ENCODE data around the gene OTUD5.
"Not testable (repeated sequence)": the region's sequence is repeated elsewhere in the genome, so short reads cannot be mapped to it uniquely, and the experiment has no call there.

The OTUD5 gene

GRCh38 chrX:48905090-48905790 lies 52.2 kb downstream of the OTUD5 start:
- no peak for DNase-seq

DNA sequence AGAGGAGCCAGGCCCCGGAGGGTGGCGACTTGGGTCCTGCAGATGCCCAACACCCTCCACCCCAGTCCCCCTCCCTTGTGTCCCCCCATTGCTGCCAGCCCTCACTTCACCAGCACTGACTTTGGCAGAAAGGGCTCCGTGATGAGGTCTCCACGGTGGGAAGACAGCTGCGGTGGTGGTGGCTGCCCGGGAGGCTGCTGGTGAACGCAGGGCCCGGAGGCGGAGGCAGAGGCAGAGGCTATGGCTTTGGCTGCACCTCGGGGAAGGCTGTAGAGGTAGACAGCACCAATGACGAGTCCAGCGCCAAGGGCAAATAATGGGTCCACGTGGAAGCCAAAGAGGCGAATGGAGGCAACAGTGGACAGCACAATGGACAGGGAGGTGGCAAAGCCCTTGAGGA lies 52.8 kb downstream of the OTUD5 start:
- DNase-seq = no peak

GRCh38 chrX:48904180-48904579 lies 53.2 kb downstream of the OTUD5 start:
- no peak for DNase-seq

- no peak for DNase-seq
Observed at GRCh38 chrX:48903290-48903689, 54.1 kb downstream of the OTUD5 start.

DNA sequence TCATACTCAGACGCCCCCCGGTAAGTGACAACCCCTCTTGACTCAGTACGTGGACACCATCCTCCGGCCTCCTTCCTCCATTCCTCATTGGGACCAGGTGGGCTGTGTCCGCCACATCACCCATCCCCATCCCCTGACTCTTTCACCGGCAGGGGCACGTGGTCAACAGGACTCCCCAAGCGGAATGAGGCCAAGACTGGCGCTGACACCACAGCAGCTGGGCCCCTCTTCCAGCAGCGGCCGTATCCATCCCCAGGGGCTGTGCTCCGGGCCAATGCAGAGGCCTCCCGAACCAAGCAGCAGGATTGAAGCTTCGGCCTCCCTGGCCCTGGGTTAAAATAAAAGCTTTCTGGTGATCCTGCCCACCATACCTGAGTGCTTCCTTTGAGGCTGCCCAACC lies 54.6 kb downstream of the OTUD5 start:
- DNase-seq = no peak

DNA sequence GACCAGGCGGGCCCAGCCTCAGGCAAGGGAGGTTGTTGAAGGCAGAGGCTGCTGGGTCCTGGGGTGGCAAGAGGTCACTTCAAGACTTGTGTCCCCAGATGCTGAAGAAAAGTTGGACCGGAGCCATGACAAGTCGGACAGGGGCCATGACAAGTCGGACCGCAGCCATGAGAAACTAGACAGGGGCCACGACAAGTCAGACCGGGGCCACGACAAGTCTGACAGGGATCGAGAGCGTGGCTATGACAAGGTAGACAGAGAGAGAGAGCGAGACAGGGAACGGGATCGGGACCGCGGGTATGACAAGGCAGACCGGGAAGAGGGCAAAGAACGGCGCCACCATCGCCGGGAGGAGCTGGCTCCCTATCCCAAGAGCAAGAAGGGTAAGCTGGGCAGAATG lies 55.3 kb downstream of the OTUD5 start:
- no peak for DNase-seq

DNA sequence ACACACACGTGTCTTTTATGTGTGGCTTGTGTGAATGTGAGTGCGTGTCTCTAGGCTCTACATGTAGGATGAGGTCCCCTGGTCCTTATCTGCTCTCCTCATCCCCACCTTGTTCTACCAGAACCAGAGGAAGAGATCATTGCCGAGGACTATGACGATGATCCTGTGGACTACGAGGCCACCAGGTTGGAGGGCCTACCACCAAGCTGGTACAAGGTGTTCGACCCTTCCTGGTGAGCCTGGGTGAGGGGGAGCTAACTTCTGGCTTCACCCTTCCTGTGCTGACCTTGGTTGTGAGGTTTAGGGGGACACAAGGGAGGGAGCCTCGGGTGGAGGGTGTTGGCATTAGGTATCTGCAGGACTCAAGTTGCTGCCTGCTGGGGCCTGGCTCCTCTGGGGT lies 56.3 kb downstream of the OTUD5 start:
- no peak for DNase-seq

GRCh38 chrX:48899078-48899410 lies 58.4 kb downstream of the OTUD5 start:
- no peak for DNase-seq

- peak; percentile 94 for DNase-seq
Observed at GRCh38 chrX:48897625-48898306, 59.6 kb downstream of the OTUD5 start, which contains the start of the genes PQBP1 and TIMM17B. Gene PQBP1, plus strand, starts transcription at chrX:48897930. Its CDS starts 580 bp downstream, at chrX:48898510. Gene TIMM17B, minus strand, starts transcription at chrX:48897768. Its CDS starts 19 bp downstream, at chrX:48897749.

DNA sequence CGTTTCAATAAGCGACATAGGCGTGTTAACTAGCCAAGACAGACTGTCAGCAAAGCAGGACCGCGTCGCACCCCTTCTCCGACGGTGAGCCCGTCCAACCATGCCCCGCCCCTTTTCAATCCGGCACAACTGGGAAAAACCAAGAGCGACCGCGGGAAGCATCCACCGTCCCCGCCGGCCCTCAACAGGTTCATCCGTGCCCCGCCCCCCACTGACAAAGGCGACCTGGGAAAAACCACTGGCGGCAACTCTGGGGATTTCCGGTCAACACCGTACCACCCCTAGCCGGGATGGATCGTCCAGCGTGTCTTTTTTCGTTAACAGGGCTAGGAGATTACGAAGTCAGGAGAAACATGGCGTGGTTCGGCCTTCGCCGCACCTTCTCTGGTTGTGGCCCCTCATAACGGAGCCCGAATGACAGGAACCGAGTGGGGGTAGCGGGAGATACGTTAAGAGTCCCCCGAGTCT lies 60.2 kb downstream of the OTUD5 start:
- DNase-seq = peak; percentile 71

- DNase-seq = peak; percentile 18
Observed at GRCh38 chrX:48896611-48897011, 60.8 kb downstream of the OTUD5 start.

DNA sequence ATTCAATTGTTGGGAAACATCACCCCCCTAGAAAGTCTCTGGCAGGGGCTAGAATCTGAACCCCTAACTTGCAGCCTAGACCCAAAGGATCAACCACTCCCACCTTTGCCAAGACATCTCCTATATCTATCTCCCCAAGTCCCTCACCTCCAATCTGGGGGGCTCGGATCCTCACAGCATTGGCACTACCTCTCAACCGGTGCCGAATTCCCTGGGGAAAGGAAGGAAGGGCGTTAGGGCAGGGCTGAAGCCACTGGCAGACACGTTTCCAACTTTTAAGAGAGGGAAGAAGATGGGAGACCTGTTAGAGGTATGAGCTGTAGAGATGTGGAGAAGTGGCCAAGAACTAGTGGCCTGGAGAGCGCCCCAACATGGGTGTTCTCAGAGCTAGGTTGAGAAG lies 62.5 kb downstream of the OTUD5 start:
- no peak for DNase-seq

DNA sequence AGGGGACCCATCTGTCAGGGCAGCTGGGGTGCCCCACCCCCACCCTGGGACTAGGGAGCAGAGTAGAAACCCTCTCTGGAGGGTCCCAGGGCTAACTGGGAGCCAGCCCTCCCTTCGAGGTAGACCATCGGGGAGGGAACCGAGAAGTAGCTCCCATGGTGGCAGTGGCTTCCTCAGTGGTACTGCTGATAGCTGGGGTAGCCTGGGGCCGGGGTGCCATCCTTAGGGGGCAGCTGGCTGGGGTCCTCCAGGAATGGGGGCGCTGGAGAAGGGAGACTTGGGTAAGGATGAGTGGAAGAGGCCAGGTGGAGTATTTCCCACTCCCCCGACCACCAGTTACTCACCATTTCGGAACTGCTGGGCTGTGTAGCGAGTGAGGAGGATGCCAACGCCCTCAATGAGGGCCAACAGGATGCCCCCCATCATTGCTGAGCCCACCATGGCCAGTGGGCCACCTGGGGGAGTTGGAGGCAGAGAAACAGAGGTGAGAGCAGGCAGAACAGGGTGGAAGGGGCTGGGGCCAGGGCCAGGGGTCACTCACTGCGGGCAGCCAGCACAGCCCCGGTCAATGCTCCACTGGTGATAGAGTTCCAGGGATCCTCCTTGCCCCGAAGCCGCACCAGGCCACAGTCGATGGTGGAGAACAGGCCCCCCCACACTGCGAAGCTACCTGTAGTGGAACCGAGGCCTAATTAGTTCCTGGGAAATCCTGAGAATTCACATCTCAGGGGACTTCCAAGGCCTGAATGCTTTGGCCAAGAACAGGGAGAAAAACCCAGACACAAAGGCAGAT lies 63.7 kb downstream of the OTUD5 start:
- no peak for DNase-seq

DNA sequence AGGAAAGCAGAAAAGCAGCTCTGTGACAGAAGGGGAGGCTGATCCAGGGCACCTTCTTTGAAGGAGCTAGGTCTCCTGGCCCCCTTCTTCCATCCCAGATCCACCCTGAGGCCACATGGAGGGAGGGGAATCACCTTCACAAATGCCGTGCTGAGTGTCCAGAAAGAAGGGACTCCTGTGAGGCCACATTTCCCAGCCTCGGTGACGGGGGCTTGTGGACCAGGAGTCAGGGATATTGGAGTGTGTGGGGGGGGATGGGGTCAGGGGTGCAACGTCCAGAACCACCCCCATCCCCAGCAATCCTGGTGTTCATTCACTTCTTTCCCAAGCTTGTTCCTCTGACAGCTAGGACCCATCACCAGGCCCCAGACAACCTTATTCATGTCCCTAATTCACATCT lies 64.5 kb downstream of the OTUD5 start:
- DNase-seq = no peak

- peak; percentile 79 for DNase-seq
Observed at GRCh38 chrX:48891402-48892288, 65.8 kb downstream of the OTUD5 start.

GRCh38 chrX:48890934-48891401 lies 66.4 kb downstream of the OTUD5 start:
- DNase-seq = no peak

DNA sequence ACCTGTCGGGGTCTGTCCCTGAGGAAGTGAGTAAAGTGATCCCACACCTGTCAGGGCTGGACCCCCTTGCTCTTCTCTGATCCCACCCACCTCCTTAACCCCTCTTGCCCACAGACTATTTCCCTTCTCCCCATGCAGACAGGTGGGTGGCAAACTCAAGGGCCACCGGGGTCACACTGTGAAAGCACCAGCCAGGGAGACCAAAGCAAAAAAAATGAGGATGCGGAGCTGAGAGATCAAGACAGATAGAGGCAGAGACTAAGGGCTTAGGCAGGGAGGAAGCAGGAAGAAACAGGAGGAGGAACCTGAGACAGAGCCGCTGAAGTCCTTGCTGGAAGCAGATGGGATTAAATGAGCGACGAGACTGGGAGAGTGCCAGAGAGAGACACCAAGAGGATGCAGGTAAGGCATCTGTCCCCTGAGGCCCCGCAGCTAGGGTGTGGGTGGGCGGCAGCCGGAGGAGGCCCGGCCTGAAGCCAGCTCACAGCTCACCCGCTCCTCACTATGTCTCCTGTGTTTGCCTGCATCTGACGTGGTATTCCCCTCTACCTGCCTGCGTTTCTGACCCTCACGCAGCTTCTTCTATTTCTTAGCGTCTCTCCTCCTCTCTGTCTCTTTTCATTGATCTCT lies 67.0 kb downstream of the OTUD5 start:
- DNase-seq = no peak

DNA sequence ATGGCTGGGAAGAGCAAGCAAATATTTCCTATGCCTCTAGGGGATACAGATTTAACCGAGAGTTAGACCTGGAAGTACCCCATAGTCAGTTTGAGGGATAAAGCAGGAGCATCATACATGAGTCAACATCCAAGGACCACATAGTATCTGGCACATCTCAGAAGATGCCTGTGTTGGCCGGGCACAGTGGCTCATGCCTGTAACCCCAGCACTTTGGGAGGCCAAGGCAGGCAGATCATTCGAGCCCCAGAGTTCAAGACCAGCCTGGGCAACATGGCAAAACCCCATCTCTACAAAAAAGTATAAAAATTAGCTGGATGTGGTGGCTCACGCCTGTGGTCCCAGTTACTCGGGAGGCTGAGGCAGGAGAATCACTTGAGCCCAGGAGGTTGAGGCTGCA lies 70.8 kb downstream of the OTUD5 start:
- DNase-seq = not testable (repeated sequence)

DNA sequence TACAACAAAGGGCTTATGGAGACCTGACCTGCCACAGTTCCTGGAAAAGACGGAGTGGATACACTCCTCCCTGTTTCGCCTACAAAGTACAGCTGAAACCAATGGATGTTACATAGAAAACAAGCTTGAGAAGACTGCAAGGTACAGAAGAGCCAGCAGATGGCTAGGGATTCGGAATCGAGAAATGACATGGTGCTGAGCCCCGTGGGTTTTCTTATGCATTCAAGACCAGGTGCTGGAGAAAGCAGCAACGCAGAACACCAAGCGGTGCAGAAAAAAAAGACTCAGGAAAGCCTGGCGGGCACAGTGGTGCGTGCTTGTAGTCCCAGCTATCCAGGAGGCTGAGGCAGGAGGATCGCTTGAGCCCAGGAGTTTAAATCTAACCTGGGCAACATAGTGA lies 73.7 kb downstream of the OTUD5 start:
- DNase-seq = no peak

- DNase-seq = peak; percentile 74
Observed at GRCh38 chrX:48876944-48877343, 80.5 kb downstream of the OTUD5 start.
